GM12801 (cell line): ENCODE measurements around the gene ILK.

ENCODE experiments used
- TF ChIP-seq, protein P1 (sequence below): IDR thresholded peaks from one replicate; pipeline ENCODE4 v1.5.1; 2011; ENCODE audit warnings: control low read depth; ENCODE audit not compliant: insufficient read length; ENCODE audit errors: extremely low read depth

Gene ILK

DNA sequence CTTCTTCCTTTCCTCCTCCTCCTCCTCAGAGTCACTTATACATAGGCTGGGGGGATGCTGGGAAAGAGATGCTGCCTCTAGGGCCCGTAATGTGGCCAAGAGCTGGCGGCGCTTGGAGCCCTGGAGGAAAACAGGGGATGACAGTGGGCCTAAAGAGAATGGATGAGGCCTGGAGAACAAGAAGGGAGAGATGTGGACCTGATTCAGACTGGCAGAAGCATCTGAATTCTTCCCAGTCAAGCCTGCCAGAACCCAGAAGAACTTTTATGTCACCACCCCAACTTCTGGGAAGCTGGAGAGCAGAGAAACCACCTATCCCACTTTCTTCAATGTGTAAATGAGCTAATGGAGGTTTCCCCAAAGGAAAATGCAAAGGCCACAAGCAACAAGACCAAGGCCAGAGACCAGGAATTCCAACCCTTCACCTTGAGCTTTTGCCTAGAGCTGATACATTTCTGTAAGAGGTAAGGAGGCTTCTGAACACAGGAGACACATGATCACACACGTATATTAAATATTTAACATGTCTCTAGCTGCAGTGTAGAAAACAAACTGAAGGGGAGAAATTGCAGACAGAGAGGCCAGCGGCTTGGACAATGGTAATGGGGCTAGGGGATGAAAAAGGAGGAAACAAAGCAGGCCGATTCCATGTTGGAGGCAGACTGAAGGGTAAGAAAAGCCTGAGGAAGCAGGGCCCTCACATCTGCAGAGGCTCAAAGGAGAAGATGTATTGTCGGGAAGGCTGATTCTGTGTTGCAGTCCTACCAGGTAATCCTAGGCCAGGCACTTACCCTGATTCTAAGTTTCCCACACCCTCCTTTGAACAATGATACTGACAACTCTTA lies 1.3 kb upstream of the ILK start:
- TF ChIP-seq, protein P1, sequence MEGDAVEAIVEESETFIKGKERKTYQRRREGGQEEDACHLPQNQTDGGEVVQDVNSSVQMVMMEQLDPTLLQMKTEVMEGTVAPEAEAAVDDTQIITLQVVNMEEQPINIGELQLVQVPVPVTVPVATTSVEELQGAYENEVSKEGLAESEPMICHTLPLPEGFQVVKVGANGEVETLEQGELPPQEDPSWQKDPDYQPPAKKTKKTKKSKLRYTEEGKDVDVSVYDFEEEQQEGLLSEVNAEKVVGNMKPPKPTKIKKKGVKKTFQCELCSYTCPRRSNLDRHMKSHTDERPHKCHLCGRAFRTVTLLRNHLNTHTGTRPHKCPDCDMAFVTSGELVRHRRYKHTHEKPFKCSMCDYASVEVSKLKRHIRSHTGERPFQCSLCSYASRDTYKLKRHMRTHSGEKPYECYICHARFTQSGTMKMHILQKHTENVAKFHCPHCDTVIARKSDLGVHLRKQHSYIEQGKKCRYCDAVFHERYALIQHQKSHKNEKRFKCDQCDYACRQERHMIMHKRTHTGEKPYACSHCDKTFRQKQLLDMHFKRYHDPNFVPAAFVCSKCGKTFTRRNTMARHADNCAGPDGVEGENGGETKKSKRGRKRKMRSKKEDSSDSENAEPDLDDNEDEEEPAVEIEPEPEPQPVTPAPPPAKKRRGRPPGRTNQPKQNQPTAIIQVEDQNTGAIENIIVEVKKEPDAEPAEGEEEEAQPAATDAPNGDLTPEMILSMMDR: no peak

DNA sequence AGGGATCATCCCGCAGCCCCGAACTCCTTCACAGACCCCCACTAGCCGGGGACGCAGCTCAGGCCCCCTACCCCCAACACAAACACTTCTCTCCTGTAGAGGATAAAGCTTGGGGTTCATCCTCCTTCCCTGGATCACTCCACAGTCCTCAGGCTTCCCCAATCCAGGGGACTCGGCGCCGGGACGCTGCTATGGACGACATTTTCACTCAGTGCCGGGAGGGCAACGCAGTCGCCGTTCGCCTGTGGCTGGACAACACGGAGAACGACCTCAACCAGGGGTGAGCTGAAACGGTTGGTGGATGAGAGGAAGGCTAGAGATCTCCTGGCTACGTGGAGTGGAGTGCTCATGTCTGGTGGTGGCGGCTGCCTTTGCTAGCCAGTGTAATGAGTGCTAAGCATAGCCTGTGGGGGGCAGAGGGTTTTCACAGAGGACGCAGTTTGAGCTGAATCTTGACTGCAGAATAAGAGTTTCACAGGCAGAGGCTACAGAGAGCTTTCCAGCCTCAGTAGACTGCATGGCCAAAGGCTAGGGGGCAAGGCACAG lies 580 bp downstream of the ILK start:
- TF ChIP-seq, protein P1: no peak

DNA sequence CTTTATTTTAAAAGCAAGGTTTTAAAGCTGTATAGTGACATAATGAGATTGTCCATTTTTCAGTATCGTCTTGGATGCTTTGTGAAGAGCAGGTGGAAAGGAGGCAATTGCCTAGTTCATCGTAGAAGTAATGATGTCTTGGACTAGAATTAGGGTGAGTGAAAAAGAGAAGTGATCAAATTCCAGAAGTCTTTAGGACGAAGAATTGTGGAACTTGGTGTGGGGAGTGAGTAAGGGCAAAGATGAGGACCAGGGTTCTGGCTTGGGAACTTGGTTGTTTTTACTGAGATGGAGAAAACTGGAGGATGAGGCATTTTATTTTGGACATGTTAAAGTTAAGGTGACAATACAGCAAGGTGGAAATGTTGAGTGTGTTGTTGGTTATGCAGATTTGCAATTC lies 1.2 kb downstream of the ILK start:
- TF ChIP-seq, protein P1: no peak

DNA sequence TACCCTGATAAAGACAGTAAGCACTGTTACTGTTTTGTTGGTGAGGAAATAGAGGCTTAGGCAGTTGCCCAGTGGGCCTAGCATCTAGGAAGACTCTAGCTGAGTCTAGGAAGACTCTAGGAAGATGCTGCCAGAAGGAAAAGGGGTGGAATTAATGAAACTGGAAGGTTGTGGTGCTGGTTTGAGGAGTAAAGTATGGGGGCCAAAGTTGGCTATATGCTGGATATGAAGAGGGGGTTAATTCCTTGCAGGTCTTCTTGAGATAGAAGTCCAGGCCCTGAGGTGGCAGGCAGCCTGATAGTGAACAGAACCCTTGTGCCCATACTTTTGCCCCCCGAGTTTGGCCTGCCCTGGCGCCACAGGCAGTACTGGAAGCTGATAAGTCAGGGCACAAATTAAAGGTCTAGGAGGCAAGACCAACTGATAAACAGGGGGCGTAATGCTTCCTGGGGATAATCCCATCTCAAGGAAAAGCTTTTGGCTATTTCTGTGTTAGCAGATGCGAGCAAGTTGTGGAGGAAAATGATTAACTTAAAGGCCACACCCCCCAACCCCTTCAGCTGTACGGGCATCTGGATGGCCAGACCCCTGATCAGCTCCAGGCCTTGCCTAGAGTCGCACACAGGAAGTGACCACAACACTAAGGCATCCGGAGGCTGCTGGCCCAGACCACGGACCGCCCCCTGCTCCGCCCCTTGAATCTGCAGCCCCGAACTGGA lies 3.1 kb downstream of the ILK start:
- TF ChIP-seq, protein P1: no peak

DNA sequence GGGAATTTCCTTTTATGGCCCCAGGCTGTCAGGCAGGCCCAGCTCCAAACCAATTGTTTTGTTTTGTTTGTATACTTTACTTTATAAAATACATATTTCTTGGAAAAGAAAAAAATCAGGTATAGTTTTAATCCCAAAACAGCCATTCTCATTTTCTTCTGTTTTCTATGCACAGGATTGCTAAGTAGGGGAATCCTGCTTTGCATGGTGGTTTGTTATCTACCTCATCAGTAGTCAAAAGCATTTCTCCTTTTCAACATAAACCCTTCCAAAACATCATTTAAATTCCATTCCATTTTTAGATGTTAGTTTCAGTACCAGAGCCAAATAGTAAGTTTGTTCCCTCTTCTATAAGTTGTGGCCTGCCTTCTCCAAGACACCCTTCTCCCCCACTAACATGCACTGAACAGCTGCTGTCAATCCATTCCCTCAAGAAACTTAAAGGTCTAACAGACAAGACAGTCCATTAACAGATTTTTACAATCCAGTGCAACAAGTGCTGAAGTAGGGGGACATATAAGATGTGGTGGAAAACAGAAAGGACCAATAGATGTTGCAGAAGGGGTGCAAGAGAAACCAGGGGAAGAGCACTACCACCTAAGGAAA lies 3.7 kb downstream of the ILK start:
- TF ChIP-seq, protein P1: no peak

DNA sequence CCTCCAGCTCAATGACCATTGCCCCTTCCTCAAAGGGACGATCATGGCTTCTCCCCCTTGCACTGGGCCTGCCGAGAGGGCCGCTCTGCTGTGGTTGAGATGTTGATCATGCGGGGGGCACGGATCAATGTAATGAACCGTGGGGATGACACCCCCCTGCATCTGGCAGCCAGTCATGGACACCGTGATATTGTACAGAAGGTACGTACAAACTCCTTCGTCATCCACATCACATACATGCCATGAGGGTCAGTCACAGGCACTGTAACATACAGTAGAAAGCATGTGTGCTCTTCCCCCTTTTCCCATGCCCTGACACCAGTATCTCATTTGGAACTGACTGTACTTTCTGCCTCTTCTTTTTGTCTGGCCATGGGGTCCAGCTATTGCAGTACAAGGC lies 4.4 kb downstream of the ILK start:
- TF ChIP-seq, protein P1: no peak
